ENCODE results near the gene TMEM120A.
"Not testable (repeated sequence)": the region's sequence is repeated elsewhere in the genome, so short reads cannot be mapped to it uniquely, and the experiment has no call there.

TMEM120A gene

DNA sequence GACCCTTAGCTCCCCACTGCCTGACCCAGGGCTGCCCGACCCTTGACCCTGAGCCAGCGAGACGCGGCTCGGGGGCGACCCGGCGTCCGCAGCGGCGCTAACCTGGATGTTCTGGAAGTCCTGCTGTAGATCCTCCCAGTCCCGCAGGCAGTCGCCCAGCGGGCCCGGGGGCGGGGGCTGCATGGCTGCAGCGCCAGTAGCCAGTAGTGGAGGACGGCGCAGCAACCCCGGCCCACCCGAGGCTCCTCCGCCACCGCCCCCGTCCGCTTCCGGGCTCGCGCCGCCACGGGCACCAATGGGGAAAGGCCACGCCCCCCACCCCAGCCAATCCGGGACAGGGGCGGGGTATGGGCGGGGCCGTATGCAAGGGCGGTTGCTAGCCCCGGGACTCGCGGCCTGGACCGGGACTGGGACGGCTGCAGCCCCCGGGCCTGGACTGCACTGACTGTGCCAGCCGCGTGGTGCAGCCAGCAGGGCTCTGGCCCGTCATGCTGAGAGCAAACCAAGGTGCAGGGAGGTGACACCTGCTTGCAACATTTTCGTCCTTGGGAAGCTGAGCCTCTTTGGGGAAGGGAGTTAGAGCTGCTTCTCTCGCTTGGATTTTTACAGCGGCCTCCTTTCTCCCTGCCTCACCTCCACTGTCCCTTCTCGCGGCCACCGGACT is at the start of gene TMEM120A:
Gene TMEM120A (minus strand): TSS at position 208 of the 664 bp plus-strand sequence. CDS start 25 bp downstream, at position 183.
- peak; percentile 88 for DNase-seq (ENCODE audit: low read depth)

DNA sequence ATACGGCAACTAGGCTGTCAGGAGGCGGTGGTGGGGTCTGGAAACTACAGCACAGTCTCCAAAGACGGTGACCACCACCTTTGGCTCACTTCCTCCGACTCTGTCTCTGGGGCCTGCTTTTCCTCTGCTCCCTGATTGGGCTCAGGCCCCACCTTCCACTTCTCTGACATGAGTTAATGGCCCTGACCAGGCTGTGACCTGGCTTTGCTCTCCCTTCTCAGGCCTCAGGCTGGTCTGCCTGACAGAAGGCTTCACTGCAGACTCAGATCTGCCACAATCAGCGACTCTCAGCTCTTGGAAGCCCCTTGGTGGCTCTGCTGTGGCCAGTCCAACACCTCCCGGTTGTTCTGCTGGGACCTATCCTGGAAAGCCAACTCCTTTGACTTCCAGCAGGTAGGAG is 45.7 kb upstream of the TMEM120A start:
- DNase-seq (ENCODE audit: low read depth), result no peak

DNA sequence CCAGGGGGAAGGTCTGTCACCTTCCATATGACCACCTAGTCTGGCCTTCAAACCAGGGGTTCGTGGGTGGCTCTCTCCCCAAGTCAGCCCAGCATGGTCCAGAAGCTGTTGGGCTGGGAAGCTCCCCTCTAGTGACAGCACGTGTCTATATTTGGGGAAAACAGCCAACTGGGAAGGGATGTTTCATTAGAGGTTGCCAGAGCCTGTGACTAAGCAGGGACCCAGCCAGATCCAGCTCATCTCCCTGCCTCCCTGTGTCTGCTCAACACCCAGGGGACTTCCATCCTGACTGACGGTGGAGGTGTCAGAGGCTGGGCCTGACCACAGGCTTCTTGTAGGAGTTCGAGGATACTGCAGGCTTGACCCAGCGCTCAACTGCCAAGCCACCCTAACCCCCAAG is 42.9 kb upstream of the TMEM120A start:
- peak; percentile 64 for DNase-seq (ENCODE audit: low read depth)

DNA sequence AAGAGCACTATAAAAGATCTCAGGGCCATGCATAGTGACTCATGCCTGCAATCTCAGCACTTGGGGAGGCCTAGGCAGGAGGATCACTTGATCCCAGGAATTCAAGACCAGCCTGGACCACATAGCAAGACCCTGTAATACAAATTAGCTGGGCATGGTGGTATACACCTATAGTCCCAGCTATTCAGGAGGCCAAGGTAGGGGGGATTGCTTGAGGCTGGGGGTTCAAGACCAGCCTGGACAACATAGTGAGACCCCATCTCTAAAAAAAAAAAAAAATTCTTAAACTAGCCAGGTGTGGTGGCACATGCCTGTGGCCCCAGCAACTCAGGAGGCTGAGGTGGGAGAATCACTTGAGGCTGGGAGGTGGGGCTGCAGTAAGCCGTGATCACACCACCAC is 37.6 kb upstream of the TMEM120A start:
- DNase-seq (ENCODE audit: low read depth), result no peak

DNA sequence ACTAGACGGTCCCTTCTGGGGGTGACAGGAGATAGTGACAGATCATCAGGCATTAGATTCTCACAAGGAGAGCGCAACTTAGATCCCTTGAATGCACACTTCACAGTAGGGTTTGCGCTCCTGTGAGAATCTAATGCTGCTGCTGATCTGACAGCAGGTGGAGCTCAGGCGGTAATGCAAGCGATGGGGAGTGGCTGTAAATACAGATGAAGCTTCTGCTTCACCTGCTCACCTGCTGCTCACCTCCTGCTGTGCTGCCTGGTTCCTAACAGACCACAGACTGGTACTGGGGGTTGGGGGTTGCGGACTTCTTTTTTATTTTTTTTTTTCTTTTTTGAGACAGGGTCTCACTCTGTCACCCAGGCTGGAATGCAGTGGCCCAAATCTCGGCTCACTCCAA is 35.3 kb upstream of the TMEM120A start:
- not testable (repeated sequence) for DNase-seq (ENCODE audit: low read depth)

GRCh38 chr7:76023002-76023401 is 28.6 kb upstream of the TMEM120A start:
- DNase-seq (ENCODE audit: low read depth), result no peak

- no peak for DNase-seq (ENCODE audit: low read depth)
These were observed 27.8 kb upstream of the TMEM120A start for GRCh38 chr7:76022026-76022780.

DNA sequence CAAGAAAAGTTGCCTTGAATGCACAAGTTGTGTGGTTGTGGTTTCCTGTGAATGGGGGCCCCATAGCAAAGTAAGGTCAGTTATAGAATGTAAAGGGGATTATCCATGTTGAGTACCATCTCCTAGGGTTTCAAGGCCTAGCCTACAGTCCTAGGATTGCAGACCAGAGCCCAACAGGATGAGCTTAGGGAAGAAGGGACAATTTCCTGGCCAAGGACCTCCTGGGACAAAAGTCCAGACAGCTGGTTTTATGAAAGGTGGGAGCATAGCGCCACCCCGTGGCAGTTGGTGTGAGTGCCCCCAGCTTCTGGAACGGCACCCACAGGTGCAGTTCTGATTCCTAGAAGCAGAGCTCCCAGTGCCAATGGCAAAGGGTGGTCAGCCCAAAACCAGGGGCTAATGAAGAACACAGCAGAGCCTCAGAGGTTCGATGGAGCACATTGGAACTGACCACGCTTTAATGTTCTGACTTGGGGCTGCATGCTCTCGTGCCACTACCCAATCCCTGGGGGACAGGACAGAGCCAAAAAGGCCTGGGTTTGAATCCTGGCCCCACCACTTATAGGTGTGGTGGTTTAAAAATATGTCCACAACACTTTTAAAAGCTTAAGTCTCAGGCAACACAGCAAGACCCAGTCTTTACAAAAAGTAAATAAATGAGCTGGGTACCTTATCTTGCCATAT is 25.8 kb upstream of the TMEM120A start:
- peak; percentile 28 for DNase-seq (ENCODE audit: low read depth)

- not testable (repeated sequence) for DNase-seq (ENCODE audit: low read depth)
These were observed 24.1 kb upstream of the TMEM120A start for GRCh38 chr7:76018520-76018919.

DNA sequence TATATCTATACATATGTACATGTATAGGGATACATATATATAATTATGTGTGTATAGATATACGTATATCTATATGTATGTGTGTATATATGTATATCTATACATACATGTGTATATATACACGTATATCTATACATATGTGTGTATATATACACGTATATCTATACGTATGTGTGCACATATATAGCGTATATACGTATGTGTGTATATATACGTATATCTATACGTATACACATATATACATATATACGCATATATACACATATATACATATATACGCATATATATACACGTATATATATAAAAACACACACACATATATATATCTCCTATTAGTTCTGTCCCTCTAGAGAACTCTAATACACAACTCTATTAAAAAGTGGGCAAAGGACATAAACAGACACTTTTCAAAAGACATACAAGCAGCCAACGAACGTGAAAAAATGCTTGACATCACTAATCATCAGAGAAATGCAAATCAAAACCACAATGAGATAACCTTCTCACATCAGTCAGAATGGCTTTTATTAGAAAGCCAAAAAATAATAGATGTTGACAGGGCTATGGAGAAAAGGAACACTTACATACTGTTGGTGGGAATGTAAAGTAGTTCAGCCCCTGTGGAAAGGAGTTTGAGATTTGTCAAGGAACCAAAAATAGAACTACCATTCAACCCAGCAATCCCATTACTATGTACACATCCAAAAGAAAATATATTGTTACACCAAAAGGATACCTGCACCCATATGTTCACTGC is 22.0 kb upstream of the TMEM120A start:
- DNase-seq (ENCODE audit: low read depth), result no peak

- peak; percentile 27 for DNase-seq (ENCODE audit: low read depth)
These were observed 17.1 kb upstream of the TMEM120A start for GRCh38 chr7:76011442-76011861.

DNA sequence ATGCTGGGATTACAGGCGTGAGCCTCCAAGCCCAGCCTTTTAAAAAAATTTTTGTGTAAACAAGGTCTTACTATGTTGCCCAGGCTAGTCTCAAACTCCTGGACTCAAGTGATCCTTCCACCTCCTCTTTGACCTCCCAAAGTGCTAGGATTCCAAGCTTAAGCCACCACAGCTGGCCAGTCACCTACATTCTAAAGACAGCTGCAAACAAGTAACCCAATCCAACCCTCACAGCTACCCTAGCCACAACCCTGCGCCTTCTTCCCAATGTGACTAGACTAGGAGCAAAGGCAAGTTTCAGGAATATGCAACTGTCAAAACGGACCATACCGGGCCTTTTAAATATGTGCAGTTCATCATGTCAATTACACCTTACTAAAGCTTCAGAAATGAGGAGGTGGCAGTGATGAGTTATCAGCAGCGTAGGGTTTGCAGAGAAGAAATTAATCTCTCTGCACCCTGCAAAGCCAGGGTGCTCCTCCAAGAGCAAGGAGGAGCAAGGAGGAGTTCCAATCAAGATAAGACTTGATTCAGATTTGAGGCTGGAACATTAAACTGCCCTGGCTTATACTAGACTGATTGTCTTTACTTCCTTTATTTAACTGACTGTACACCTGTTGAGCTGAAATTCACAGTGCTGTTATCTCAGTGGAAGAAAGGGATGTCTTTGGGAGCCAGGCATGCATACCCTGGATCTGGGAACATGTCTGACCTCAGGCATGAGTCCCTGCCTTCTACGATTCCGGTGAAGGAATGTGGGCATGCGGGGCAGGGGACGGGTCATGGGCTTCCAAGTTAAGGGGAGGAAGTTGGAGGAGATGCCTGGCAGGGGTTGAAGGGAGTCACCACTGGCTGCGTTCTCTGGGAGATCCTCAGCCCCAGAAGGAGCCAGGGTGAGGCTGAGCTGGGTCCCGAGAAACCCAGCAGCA is 15.5 kb upstream of the TMEM120A start:
- DNase-seq (ENCODE audit: low read depth), result no peak

DNA sequence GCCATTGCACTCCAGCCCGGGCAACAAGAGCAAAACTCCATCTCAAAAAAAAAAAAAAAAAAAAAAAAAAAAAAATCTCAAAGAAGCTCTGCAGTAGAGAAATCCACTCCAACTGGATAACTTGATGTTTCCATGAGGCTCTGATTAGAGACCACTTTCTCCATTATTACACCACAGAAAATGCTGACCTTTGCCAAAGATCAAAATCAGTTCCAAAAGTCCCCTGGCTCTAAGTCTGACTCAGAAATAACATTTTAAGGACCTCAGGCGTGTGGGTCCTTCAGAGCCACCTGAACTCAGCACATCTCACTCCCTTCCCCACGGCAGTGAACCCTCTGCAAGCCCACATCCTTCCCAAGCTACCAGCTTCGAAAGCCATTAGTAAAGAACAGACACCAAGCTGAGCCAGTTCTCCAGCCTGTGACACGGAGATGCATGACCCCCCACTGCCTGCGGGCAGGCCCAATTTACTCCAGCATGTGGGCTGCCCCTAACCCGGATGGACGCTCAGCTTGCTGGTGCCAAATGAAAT is 13.8 kb upstream of the TMEM120A start:
- DNase-seq (ENCODE audit: low read depth), result no peak

GRCh38 chr7:76005004-76005403 is 10.6 kb upstream of the TMEM120A start:
- not testable (repeated sequence) for DNase-seq (ENCODE audit: low read depth)

GRCh38 chr7:76003351-76003750 is 9.0 kb upstream of the TMEM120A start:
- no peak for DNase-seq (ENCODE audit: low read depth)

DNA sequence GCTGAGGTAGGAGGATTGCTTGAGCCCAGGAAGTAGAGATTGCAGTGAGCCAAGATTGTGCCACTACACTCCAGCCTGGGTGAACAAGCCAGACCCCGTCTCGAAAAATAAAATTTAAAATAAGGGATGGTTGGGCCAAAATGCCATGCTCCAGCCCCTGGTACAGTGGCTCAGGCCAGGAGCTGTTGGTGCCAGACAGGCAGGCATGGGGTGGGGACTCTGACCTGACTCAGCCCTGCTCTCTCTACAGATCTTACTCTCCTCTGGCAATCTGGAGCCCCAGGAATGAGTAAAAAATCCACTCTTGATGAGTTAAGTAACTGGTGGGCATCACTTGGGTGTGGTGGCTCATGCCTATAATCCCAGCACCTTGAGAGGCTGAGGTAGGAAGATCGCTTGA is 8.4 kb upstream of the TMEM120A start:
- DNase-seq (ENCODE audit: low read depth), result no peak

DNA sequence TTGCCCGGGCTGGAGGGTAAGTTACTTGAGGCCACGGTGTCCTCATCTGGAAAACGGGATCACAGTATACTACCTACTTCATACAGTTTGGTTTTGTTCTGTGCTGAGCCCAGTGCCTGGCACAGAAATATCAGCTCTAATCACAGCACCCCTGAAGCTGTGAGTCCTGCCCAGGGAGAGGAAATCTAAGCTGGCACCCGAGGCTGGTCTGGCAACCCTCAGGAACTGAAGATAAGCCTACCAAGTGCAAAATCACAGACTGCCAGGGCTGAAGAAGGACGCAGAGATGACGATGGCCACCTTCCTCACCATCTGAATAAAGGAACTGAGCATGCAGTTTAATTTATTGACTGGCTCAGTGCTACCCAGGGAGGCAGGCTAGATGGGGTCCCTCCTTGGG is 7.7 kb upstream of the TMEM120A start:
- DNase-seq (ENCODE audit: low read depth), result no peak

DNA sequence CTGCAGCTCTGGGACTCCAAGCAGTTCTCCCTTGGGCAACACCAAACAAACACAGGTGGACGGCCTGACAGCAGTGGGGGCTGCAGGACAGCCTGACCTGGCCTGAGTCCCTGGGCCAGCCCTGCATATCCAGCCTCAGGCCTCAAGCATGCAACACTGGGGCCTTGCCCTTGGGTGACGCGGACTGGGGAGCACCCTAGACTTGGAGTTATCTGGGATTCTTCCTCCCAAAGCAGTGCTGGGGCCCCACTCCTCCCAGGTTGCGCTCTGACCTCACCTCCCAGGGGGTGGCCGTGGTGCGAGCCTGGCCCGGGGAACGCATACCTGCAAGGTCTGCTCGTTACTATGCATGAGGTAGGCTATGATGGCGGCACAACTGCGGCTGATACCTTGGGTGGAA is 6.2 kb upstream of the TMEM120A start:
- DNase-seq (ENCODE audit: low read depth), result no peak

DNA sequence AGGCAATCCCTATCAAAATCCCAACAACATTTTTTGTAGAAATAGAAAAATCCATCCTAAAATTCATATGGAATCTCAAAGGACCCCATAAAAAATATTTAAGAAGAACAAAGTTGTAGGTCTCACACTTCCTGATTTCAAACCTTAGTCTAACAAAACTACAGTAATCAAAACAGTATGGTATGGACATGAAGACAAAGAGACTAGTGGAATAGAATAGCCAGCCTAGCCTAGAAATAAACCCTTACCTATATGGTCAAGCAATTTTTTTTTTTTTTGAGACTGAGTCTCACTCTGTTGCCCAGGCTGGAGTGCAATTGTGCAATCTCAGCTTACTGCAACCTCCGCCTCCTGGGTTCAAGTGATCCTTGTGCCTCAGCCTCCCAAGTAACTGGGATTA is 3.6 kb upstream of the TMEM120A start:
- no peak for DNase-seq (ENCODE audit: low read depth)

- DNase-seq (ENCODE audit: low read depth), result no peak
These were observed 2.1 kb upstream of the TMEM120A start for GRCh38 chr7:75996476-75996875.

DNA sequence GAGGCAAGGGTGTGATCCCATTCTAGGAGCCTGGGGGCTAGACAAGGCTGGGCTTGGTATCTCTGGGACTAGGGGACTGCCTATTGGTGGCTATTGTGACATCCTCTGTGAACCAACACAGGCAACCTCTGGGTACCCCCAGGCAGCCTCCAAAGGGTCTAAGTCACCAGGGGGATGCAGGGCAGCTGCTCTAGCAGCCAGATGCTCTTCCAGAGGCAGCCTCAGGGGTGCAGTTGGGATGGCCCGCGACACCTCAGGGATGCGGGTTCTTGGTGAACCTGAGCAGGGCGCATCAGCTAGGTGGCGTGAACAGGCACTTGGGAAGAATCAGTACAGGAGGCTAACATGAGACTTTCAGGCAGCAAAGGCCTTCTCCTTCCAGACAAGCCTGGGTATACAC is 1.6 kb upstream of the TMEM120A start:
- DNase-seq (ENCODE audit: low read depth), result no peak
